ENCODE measurements around the gene PTPRD.
"Not testable (repeated sequence)": the region's sequence is repeated elsewhere in the genome, so short reads cannot be mapped to it uniquely, and the experiment has no call there.

The PTPRD gene

DNA sequence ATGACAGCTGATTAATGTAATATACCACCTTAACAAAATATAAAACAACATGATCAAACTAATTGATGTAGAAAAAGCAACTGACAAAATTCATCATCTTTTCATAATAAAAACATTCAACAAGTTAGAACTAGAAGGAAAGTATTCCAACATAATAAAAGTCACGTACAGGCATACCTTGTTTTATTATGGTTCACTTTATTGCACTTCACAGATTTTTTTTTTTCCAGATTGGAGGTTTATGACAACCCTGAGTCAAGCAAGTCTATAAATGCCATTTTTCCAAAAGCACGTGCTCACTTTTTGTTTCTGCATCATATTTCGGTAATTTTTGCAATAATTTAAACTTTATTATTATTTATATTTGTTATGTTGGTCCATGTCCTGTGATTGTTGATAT lies 1120.3 kb downstream of the PTPRD start:
- no peak for DNase-seq (ENCODE audit: low spot score)

DNA sequence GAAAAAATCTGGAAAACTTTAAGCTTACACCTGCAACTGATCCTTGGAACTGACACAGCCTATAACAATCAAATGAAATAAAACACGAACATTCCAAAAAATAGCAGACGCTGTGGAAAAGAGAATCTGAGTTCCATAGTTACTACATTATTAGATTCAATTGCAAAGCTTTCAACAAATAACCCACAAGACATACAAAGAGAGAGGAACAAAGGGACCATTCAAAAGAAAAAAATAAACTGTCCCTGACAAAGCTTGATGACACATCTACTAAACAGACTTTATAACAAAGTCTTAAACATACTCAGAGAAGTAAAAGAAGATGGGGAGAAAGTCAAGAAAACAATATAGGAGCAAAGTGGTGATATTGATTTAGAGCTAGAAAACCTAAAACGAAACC lies 1123.6 kb downstream of the PTPRD start:
- no peak for DNase-seq (ENCODE audit: low spot score)

GRCh38 chr9:9483175-9483574 lies 1129.6 kb downstream of the PTPRD start:
- DNase-seq (ENCODE audit: low spot score): no peak

DNA sequence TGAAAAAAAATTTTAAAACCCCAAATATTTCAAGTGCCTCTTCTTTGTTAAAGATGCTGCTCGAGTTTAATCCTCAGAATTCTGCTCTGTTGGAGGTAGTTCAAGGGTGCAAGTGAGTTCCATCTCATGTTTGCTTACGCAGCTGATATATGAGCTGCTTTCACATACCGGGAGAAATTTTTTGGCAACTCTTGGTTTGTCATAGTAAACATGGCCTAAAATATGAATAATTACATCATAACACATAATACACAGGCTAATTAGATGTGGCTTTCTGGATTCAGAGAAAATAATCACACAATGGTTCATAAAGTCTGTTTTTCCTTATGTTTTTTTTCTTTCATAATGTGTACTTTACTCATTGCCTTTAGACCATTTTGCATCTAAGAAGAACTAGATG lies 1134.1 kb downstream of the PTPRD start:
- no peak for DNase-seq (ENCODE audit: low spot score)

DNA sequence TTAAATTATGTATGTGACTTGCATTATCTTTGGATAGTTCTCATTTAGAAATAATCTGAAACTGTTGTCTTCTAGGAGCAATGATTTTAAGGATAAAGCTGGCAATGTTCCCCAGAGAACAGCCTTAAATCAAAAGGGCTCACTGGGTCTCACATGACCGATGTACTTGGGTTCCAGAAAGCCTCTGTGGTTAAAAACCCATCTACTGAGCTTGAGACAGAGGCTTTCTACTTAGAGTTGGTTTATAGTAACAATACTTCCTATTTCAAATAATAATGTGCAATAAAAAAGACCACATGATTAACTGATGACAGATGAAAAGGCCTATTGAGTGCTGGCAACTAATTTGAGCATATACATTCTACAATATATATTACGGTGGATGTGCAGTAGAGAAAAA lies 1143.5 kb downstream of the PTPRD start:
- no peak for DNase-seq (ENCODE audit: low spot score)

- DNase-seq (ENCODE audit: low spot score): not testable (repeated sequence)
Observed at GRCh38 chr9:9441874-9442273, 1170.9 kb downstream of the PTPRD start.

- DNase-seq (ENCODE audit: low spot score): no peak
Observed at GRCh38 chr9:9437641-9438040, 1175.2 kb downstream of the PTPRD start.

DNA sequence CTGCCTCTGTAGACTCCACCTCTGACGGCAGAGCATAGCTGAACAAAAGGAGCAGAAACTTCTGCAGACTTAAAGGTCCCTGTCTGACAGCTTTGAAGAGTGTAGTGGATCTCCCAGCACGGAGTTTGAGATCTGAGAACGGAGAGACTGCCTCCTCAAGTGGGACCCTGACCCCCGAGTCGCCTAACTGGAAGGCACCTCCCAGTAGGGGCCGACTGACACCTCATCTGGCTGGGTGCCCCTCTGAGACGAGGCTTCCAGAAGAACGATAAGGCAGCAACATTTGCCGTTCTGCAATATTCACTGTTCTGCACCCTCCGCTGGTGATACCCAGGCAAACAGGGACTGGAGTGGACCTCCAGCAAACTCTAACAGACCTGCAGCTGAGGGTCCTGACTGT lies 1186.3 kb downstream of the PTPRD start:
- not testable (repeated sequence) for DNase-seq (ENCODE audit: low spot score)

DNA sequence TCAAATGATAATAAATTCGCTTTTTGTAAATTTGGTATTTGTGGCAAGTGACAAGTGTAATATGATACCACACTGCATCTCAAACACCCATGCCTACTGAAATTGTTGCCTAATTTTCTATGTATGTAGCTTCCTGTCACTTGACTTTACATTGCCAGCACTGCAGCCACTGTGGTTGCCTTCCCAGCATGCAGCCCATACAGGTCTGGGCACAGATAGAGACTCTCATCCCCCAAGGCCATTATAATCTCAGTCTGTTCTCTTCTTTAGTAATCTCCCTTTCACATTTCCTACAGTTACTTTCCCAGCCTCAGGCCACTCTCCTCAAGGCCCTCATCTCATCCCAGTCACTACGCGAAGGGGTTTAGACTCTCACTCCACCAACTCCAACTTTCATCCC lies 1200.6 kb downstream of the PTPRD start:
- no peak for DNase-seq (ENCODE audit: low spot score)

DNA sequence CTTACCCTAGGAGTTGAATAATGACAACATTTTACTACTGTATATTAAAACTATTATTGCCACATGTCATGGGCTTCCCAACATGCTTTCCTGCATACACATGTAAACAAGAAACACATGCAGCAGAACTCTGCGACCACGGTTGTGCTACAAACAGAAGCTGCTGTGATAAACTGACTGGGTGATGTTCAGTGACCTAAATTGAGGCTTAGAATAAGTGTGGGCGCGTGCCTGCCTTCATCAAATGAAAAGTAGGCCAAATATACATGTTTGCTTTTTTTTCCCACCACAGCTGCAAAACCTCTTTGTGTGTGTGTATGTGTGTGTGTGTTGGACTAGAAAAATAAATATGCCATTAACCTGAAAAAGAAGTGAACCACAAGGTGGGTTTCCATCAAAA lies 1202.1 kb downstream of the PTPRD start:
- no peak for DNase-seq (ENCODE audit: low spot score)

- no peak for DNase-seq (ENCODE audit: low spot score)
Observed at GRCh38 chr9:9399982-9400381, 1212.8 kb downstream of the PTPRD start.

GRCh38 chr9:9396518-9396917 lies 1216.3 kb downstream of the PTPRD start:
- DNase-seq (ENCODE audit: low spot score): no peak

DNA sequence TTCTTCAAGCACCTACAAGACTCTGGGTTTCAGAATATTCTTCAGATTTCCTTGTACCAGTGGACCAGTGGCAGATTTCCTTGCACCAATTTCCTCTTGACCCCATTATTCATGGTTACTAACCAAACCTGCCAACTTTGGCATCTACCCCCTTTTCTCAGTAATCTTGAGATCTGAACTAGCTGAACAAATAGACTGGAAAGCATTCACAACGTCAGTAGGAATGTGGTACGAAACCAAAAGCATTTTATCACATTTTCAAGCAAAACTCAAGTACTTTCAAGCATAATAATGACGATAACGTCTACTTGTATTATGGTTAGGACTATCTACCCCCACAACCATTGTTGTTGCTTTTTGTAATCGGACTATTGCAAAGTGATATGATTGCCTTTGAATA lies 1217.3 kb downstream of the PTPRD start:
- no peak for DNase-seq (ENCODE audit: low spot score)

GRCh38 chr9:9392755-9393154 lies 1220.0 kb downstream of the PTPRD start:
- no peak for DNase-seq (ENCODE audit: low spot score)

DNA sequence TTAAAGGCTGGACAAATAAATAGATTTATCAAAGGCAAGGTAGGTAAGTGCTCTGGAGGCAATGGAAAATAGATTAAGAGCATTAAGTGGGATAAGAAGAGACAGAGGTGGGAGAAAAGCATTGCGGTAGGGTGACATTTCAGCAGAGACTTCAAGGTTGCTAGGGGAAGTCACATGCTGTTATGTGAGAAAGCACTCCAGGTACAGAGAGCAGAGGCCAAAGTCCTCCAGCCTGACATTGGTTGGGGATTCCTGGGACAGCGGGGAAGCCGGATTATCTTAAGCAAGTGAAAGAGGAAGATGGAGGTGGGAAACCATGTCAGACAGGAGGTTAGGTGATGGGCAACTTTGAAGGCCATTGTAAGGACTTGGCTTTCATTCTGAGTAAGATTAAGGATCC lies 1222.9 kb downstream of the PTPRD start:
- no peak for DNase-seq (ENCODE audit: low spot score)

GRCh38 chr9:9387511-9388115 lies 1225.2 kb downstream of the PTPRD start:
- no peak for DNase-seq (ENCODE audit: low spot score)

DNA sequence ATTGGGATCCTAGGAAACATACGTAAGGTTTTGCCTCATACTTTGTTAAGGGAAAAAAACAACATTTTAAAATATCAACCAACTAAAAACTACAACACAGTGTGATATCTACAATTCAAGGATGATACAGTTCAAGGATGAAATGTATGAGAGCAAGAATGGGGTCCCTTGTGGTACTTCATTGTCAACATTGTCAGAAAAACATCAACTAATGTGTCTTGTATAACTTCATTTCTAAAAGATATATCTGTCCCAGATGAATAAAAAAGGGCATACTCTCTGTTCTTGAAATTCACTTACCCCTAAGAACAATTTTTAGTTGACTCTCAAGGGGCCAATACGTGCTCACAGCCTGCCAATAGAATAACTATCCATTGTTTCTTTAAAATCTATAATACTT lies 1250.5 kb downstream of the PTPRD start:
- DNase-seq (ENCODE audit: low spot score): no peak

DNA sequence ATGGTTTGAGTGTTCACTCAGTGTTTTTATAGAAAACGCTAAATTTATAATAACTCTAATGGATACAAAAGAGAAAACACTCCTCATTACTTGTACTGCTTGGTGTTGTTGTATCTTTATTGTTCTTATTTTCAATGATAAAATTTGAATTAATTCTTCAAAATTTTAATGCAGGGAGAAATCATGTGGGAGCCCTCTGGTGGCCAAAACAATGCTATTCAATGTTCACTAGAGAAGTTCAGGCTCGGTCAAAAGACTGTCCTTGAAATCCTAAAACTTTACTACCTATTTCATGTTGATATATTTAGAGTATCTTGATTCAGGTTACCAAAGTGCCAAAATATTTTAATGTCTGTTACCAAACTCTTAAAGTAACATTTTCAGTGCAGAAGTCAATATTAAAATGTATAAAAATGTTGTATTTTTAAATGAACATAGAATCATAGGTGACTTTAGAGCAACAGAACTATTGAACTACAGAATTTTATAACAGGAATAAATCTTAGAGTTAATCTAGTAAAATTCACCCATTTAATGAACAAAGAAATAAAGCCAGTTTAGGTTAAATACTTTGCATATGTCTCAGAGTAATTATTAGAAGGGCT lies 1259.8 kb downstream of the PTPRD start:
- DNase-seq (ENCODE audit: low spot score): no peak

DNA sequence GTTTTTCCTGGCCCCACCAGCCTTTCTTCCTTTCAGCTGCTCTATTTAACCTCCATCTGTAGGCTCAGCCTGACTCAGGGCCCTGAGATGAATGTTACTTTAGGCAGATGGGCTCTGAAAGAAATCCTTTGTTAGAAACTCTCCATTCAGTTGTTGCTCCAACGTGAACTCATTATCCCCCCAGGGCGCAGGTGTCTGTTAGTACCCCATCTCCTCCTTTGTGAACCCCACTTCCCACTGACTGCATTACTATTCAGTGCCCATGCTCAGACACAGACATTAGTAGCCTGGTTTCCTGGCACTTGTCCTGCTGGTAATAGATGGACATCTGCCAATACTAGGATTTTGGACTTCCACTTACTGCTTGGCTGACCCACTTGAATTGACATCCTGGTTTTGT lies 1271.6 kb downstream of the PTPRD start:
- DNase-seq (ENCODE audit: low spot score): no peak

DNA sequence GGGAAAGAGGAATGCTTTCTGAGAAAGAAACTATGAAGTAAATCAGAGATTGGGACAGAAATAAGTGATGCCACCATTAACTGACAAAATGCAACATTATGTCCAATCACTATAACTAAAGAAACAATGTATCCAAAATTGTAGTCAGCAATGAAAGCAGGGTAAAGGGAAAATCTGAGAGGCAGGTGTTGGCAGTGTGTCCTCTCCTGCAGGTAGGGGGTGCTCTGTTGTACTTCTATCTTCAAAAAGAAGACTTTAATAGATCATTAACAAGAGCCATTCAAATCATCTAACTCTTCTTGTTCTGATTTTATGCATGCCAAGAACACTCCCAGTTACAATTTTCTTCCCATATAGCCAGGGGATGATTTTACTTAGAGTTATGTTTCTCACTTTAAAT lies 1275.7 kb downstream of the PTPRD start:
- DNase-seq (ENCODE audit: low spot score): no peak

DNA sequence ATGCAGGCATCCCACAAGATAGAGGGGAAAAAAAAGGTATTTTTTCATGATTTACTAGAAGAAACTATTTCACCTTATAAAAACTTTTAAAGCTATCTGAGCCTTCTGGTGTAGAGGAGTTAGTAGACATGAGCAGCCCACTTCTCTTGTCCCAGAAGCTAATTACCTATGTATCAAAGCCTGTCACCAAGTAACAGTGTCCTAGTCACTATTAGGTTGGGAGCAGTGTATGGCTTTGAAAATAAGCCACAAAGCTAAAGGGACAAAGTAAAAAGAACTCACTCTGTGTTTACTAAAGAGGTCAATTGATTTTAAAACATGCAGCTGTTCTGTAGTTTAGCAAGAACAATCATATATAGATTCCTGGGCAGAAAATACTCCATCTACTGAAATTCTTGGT lies 1286.1 kb downstream of the PTPRD start:
- no peak for DNase-seq (ENCODE audit: low spot score)

GRCh38 chr9:9319007-9319406 lies 1293.8 kb downstream of the PTPRD start:
- no peak for DNase-seq (ENCODE audit: low spot score)

GRCh38 chr9:9310743-9311142 lies 1302.1 kb downstream of the PTPRD start:
- DNase-seq (ENCODE audit: low spot score): not testable (repeated sequence)

- DNase-seq (ENCODE audit: low spot score): no peak
Observed at GRCh38 chr9:9305600-9305999, 1307.2 kb downstream of the PTPRD start.
